HepG2 (cell line): Measurements from ENCODE around the gene IL1A. TPM values are rescaled to one million over a fixed set of nuclear protein-coding genes. Genes with fewer than 3 reads are reported as not detected.

Experiments used
- ATAC-seq: fragments of 200-7000 bp; cut with Tn5 transposase; 3 replicates; pipeline ENCODE4 v1.9.1; 2020; ENCODE audit warnings: mild to moderate bottlenecking, moderate library complexity
- BruUV-seq: library from RNA; stranded (reverse); fragments of 400-500 nt; replicated peaks from 2 replicates; lab custom pipeline; 2021; lab: Mats Ljungman, UMichigan
- CTCF ChIA-PET: fragments of 300-600 bp; formaldehyde crosslinking; extraction: SDS; loops from one replicate; lab custom pipeline; 2021; ENCODE audit warnings: low total read pairs, inconsistent platforms, low intra/inter-chr PET ratio; lab: Yijun Ruan, JAX
- POLR2A ChIA-PET: fragments of 350-600 bp; sonication (Branson Sonifier 250); formaldehyde crosslinking; loops from one replicate; lab custom pipeline; 2020; ENCODE audit warnings: antibody characterized with exemption, inconsistent platforms; lab: Yijun Ruan, JAX
- DNase-seq: peaks from one replicate; pipeline ENCODE4 v3.0.0-alpha.2; 2015; ENCODE audit warnings: low spot score
- FAIRE-seq: peaks from 3 replicates; lab custom pipeline; 2011; peaks lifted over from hg19 to GRCh38; lab: Jason Lieb, UNC
- H2AFZ ChIP-seq: one replicate; pipeline ENCODE4 v1.6.1; 2011; ENCODE audit warnings: low read length, inconsistent platforms
- H3K27ac ChIP-seq: fragments of 300-600 bp; 3 replicates; pipeline ENCODE4 v1.8.0; 2011; ENCODE audit warnings: mixed run types, mild to moderate bottlenecking, mixed read lengths, low read length, inconsistent platforms; ENCODE audit not compliant: insufficient read depth; ENCODE audit errors: extremely low read length
- H3K27me3 ChIP-seq, 2 experiments: fragments of 200-600 bp in 1 of 2; 2 replicates in 1 of 2; 3 replicates in 1 of 2; pipeline versions ENCODE4 v1.6.0 to v1.8.0; 2011; ENCODE audit warnings: low read length in 2 of 2, mild to moderate bottlenecking in 2 of 2, moderate library complexity in 2 of 2, inconsistent platforms in 1 of 2; ENCODE audit not compliant: insufficient read depth in 2 of 2, control insufficient read depth in 1 of 2
- H3K36me3 ChIP-seq, 2 experiments: fragments of 200-600 bp in 1 of 2; replicated peaks in 1 of 2; 2 replicates in 1 of 2; 3 replicates in 1 of 2; pipeline versions ENCODE4 v1.5.1 to v1.8.0; 2011; ENCODE audit warnings: low read length in 2 of 2, inconsistent platforms in 1 of 2; ENCODE audit not compliant: insufficient read depth in 2 of 2, control insufficient read depth in 1 of 2
- H3K4me1 ChIP-seq: 2 replicates; pipeline ENCODE4 v1.5.1; 2012; ENCODE audit warnings: low read length, inconsistent platforms; ENCODE audit not compliant: insufficient read depth
- H3K4me2 ChIP-seq: 2 replicates; pipeline ENCODE4 v1.6.0; 2011; ENCODE audit warnings: low read depth, low read length, inconsistent platforms
- H3K4me3 ChIP-seq, 3 experiments: fragments of 200-600 bp in 1 of 3; sonication (generic), shearing (Covaris generic) in 1 of 3; replicated peaks in 1 of 3; 2 replicates each; pipeline ENCODE4 v1.5.1; 2011 to 2016; ENCODE audit warnings: low read length in 3 of 3, inconsistent platforms in 2 of 3, low read depth in 2 of 3, mild to moderate bottlenecking in 2 of 3, control low read depth in 1 of 3, mixed read lengths in 1 of 3; ENCODE audit not compliant: insufficient read depth in 1 of 3
- H3K79me2 ChIP-seq: one replicate; pipeline ENCODE4 v1.6.1; 2011; ENCODE audit warnings: low read length, inconsistent platforms; ENCODE audit not compliant: insufficient read depth
- H3K9ac ChIP-seq: 2 replicates; pipeline ENCODE4 v1.6.0; 2011; ENCODE audit warnings: mild to moderate bottlenecking, low read depth, low read length, inconsistent platforms; ENCODE audit not compliant: insufficient read depth
- H3K9me3 ChIP-seq: 2 replicates; pipeline ENCODE4 v1.5.1; 2012; ENCODE audit warnings: mild to moderate bottlenecking, low read length
- H4K20me1 ChIP-seq: 2 replicates; pipeline ENCODE4 v1.6.0; 2011; ENCODE audit warnings: inconsistent platforms, mild to moderate bottlenecking, low read length, moderate library complexity; ENCODE audit not compliant: insufficient read depth
- ATF4 ChIP-seq, 2 experiments: fragments of 450-650 bp in 1 of 2; sonication (generic) in 1 of 2; formaldehyde crosslinking; IDR thresholded peaks; 2 replicates each; pipeline versions ENCODE4 v1.5.0 to v1.8.0; 2020 to 2022; ENCODE audit warnings: mild to moderate bottlenecking in 1 of 2, missing genetic modification reagents in 1 of 2
- CREB1 ChIP-seq, 2 experiments: fragments of 450-650 bp in 1 of 2; IDR thresholded peaks; 2 replicates each; pipeline ENCODE4 v1.6.1; 2016 to 2017; ENCODE audit warnings: control low read depth in 1 of 2, mild to moderate bottlenecking in 1 of 2, missing compliant biosample characterization in 1 of 2, missing genetic modification characterization in 1 of 2
- EEA1 ChIP-seq: sonication (generic); formaldehyde crosslinking; IDR thresholded peaks from 2 replicates; pipeline ENCODE4 v1.5.1; 2020; ENCODE audit warnings: mild to moderate bottlenecking, missing genetic modification reagents, borderline replicate concordance
- MAFG ChIP-seq: sonication (generic); formaldehyde crosslinking; IDR thresholded peaks from 2 replicates; pipeline ENCODE4 v1.5.1; 2020; ENCODE audit warnings: mild to moderate bottlenecking, missing genetic modification reagents
- NPAS2 ChIP-seq: sonication (generic); formaldehyde crosslinking; IDR thresholded peaks from 2 replicates; pipeline ENCODE4 v1.8.0; 2022; ENCODE audit warnings: mild to moderate bottlenecking, missing genetic modification reagents, borderline replicate concordance
- PHF8 ChIP-seq: sonication (generic); formaldehyde crosslinking; IDR thresholded peaks from 2 replicates; pipeline ENCODE4 v1.5.0; 2020; ENCODE audit warnings: missing genetic modification reagents
- TOPORS ChIP-seq: sonication (generic); formaldehyde crosslinking; IDR thresholded peaks from 2 replicates; pipeline ENCODE4 v1.8.0; 2023; ENCODE audit warnings: mild to moderate bottlenecking, missing genetic modification reagents
- ZNF317 ChIP-seq: sonication (generic); formaldehyde crosslinking; IDR thresholded peaks from 2 replicates; pipeline ENCODE4 v1.5.0; 2020; ENCODE audit warnings: mild to moderate bottlenecking, missing genetic modification reagents
- ZNF773 ChIP-seq: sonication (generic); formaldehyde crosslinking; IDR thresholded peaks from 2 replicates; pipeline ENCODE4 v1.4.0; 2020; ENCODE audit warnings: missing genetic modification reagents, borderline replicate concordance
- ZNF780A ChIP-seq: sonication (generic); formaldehyde crosslinking; IDR thresholded peaks from 2 replicates; pipeline ENCODE4 v1.8.0; 2022; ENCODE audit warnings: mild to moderate bottlenecking, missing genetic modification reagents, moderate library complexity
- ZNF782 ChIP-seq: sonication (generic); formaldehyde crosslinking; IDR thresholded peaks from 2 replicates; pipeline ENCODE4 v1.4.0; 2020; ENCODE audit warnings: missing genetic modification reagents, mild to moderate bottlenecking, borderline replicate concordance
- ZSCAN29 ChIP-seq: sonication (generic); formaldehyde crosslinking; conservative IDR thresholded peaks from 2 replicates; pipeline ENCODE4 v1.4.0; 2020; ENCODE audit warnings: mild to moderate bottlenecking, missing genetic modification reagents
- WGBS: methylation state at CpG from one replicate; pipeline ENCODE4 v1.1.6; 2017; ENCODE audit warnings: low lambda C conversion rate; 5-methylcytosine and 5-hydroxymethylcytosine counted together
- in situ Hi-C: cut with HindIII; loops from 2 replicates; pipeline ENCODE4 v1.10.0; 2017; ENCODE audit warnings: low pct_unique_long_range_greater_than_20kb; ENCODE audit not compliant: extremely low pct_ligation_motif_present
- intact Hi-C: fragments of 100-400 bp; cut with micrococcal nuclease; formaldehyde crosslinking; loops from one replicate; pipeline ENCODE4 v1.10.0; 2022; ENCODE audit not compliant: unreplicated experiment
- polyA plus RNA-seq, 8 experiments: library from polyadenylated mRNA; depleted of rRNA in 3 of 8; stranded (reverse) in 7 of 8; unstranded in 1 of 8; fragments of >200 nt; fragmentation: Illumina TruSeq in 4 of 8; extraction: Trizol in 4 of 8; gene quantifications; 2 replicates each; pipeline versions ENCODE4 v1.2.1 to v1.2.3, GENCODE V29; 2011 to 2016; ENCODE audit warnings: low read depth in 4 of 8, missing spikeins in 1 of 8, mixed read lengths in 1 of 8; ENCODE audit not compliant: insufficient read depth in 1 of 8
- total RNA-seq, 5 experiments: library from RNA; depleted of rRNA; stranded (reverse); fragments of >200 nt; fragmentation: Illumina TruSeq; extraction: Trizol; gene quantifications; 2 replicates each; pipeline ENCODE4 v1.2.3, GENCODE V29; 2016; ENCODE audit warnings: low read depth in 1 of 5
- TF ChIP-seq, protein P1 (sequence below): sonication (generic); formaldehyde crosslinking; IDR thresholded peaks from 2 replicates; pipeline ENCODE4 v1.5.0; 2020; ENCODE audit warnings: missing genetic modification reagents
- TF ChIP-seq, protein P2 (sequence below): sonication (generic); formaldehyde crosslinking; IDR thresholded peaks from 2 replicates; pipeline ENCODE4 v1.4.0; 2020; ENCODE audit warnings: missing genetic modification reagents
- TF ChIP-seq, protein P3 (sequence below): sonication (generic); formaldehyde crosslinking; IDR thresholded peaks from 2 replicates; pipeline ENCODE4 v1.4.0; 2020; ENCODE audit warnings: missing genetic modification reagents

Gene IL1A
- total and polyA plus RNA-seq, 2 of the 13 experiments (the other 11 are each of a cell fraction or from before 2014, with no cell fraction given): not detected

DNA sequence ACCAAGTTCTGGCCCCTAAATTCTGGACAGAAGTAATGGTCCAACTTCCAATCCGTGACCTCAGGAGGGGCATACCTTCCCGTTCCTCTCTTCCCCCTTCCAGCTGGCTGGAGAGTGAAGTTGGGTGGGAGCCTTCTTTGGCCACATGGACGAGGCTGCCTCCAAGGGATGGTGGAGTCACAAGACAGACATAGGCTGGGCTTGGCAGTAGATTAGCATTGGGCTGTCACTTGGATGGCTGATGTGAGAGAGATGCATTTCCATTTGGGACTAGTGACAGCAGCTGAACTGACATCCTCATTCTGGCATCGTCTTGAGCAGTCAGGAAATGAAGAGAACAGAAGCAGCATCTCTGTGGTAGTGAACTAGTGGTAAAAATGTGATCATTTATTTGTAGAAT lies 50.8 kb downstream of the IL1A start:
- Histone ChIP-seq H3K36me3 (peaks cover 3 to 6% of the 10 kb centered on the region in 2 experiments; a peak in 3 of 5 replicates), H3K9ac (no peak overlapping the region), H3K27ac (no peak overlapping the region), H3K27me3 (no peaks in the 10 kb centered on the region), H2AFZ (no peak overlapping the region), H3K4me3 (no peak overlapping the region), H3K9me3 (no peaks in the 10 kb centered on the region), H3K4me1 (peaks cover 13% of the 10 kb centered on the region)
- FAIRE-seq (no peak), DNase-seq (no peak)
- intact Hi-C loops (no loop called here), in situ Hi-C loops (no loop called here)
- BruUV-seq: no TSS peak
- TF ChIP-seq ZSCAN29 (CRISPR knock-in tag): no peak
- TF ChIP-seq ZNF317 (CRISPR knock-in tag): no peak
- no peak for TF ChIP-seq TOPORS
- no peak for TF ChIP-seq ZNF773 (CRISPR knock-in tag)
- TF ChIP-seq ZNF782 (CRISPR knock-in tag): no peak
- TF ChIP-seq ATF4 (CRISPR knock-in tag; IDR thresholded peaks at IDR 0.05): no peak
- no peak for TF ChIP-seq NPAS2 (CRISPR knock-in tag)
- TF ChIP-seq EEA1: no peak
- TF ChIP-seq, all 625 proteins: peak for 0
- no peak for ATAC-seq
- H3K79me2 ChIP-seq: no peaks in the 10 kb centered on the region
- 79% methylated on average over 4 of the region's 4 CpGs for WGBS
- ChIA-PET POLR2A (no interaction called here), CTCF (no interaction called here)
- H4K20me1 ChIP-seq: no peaks in the 10 kb centered on the region
- no peak overlapping the region for H3K4me2 ChIP-seq

DNA sequence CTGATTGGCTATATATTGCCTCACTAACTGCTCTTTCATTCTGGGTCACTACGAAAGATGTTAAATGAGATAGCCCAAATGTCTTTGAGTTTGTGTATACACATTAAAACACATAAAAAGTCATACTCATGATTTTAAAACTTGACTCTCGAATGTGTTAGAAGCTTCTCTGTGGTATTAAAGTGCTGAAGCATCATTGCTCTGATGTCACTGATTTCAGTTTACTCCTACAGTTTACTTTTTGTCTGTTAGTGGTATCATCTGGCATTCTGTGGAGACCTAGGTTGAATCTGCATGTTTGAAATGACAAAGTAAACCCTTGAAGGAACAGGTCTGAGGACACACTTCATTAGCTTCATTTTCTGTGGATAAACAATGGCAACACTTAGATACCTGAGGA lies 52.8 kb downstream of the IL1A start:
- FAIRE-seq: no peak
- POLR2A ChIA-PET: no interaction called here
- TF ChIP-seq, protein P1, sequence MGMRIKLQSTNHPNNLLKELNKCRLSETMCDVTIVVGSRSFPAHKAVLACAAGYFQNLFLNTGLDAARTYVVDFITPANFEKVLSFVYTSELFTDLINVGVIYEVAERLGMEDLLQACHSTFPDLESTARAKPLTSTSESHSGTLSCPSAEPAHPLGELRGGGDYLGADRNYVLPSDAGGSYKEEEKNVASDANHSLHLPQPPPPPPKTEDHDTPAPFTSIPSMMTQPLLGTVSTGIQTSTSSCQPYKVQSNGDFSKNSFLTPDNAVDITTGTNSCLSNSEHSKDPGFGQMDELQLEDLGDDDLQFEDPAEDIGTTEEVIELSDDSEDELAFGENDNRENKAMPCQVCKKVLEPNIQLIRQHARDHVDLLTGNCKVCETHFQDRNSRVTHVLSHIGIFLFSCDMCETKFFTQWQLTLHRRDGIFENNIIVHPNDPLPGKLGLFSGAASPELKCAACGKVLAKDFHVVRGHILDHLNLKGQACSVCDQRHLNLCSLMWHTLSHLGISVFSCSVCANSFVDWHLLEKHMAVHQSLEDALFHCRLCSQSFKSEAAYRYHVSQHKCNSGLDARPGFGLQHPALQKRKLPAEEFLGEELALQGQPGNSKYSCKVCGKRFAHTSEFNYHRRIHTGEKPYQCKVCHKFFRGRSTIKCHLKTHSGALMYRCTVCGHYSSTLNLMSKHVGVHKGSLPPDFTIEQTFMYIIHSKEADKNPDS (CRISPR knock-in tag): no peak
- TF ChIP-seq, protein P2, sequence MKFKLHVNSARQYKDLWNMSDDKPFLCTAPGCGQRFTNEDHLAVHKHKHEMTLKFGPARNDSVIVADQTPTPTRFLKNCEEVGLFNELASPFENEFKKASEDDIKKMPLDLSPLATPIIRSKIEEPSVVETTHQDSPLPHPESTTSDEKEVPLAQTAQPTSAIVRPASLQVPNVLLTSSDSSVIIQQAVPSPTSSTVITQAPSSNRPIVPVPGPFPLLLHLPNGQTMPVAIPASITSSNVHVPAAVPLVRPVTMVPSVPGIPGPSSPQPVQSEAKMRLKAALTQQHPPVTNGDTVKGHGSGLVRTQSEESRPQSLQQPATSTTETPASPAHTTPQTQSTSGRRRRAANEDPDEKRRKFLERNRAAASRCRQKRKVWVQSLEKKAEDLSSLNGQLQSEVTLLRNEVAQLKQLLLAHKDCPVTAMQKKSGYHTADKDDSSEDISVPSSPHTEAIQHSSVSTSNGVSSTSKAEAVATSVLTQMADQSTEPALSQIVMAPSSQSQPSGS (CRISPR knock-in tag): no peak
- TF ChIP-seq, protein P3, sequence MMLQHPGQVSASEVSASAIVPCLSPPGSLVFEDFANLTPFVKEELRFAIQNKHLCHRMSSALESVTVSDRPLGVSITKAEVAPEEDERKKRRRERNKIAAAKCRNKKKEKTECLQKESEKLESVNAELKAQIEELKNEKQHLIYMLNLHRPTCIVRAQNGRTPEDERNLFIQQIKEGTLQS: no peak
- TF ChIP-seq CREB1 (IDR thresholded peaks at IDR 0.05) (no peak), CREB1 (CRISPR knock-in tag; IDR thresholded peaks at IDR 0.05) (no peak), MAFG (CRISPR knock-in tag) (no peak), ZNF780A (CRISPR knock-in tag) (no peak), PHF8 (no peak)

More for the DNA sequence above, 52.8 kb downstream of the IL1A start:
- Histone ChIP-seq H3K9me3 (no peaks in the 10 kb centered on the region), H3K27me3 (no peaks in the 10 kb centered on the region; a peak in 1 of 5 replicates), H3K79me2 (no peaks in the 10 kb centered on the region), H3K36me3 (no peaks in the 10 kb centered on the region), H3K9ac (no peak overlapping the region), H3K27ac (no peak overlapping the region), H3K4me1 (peaks cover under 1% of the 10 kb centered on the region), H4K20me1 (no peaks in the 10 kb centered on the region), H2AFZ (no peak overlapping the region), H3K4me2 (no peak overlapping the region), H3K4me3 (no peak overlapping the region)
- no TSS peak for BruUV-seq
- intact Hi-C loops: no loop called here
- ATAC-seq (no peak), DNase-seq (no peak)
- WGBS: 57% methylated on average over 2 of the region's 2 CpGs
- CTCF ChIA-PET: no interaction called here
- in situ Hi-C loops: no loop called here
